ENCODE measurements around the gene RING1. TPM values are rescaled to one million over a fixed set of nuclear protein-coding genes. Genes with fewer than 3 reads are reported as not detected.
"Not testable (repeated sequence)": the region's sequence is repeated elsewhere in the genome, so short reads cannot be mapped to it uniquely, and the experiment has no call there.

Gene RING1
- total RNA-seq, 1 experiment from 2014 or later = 48.3 TPM

DNA sequence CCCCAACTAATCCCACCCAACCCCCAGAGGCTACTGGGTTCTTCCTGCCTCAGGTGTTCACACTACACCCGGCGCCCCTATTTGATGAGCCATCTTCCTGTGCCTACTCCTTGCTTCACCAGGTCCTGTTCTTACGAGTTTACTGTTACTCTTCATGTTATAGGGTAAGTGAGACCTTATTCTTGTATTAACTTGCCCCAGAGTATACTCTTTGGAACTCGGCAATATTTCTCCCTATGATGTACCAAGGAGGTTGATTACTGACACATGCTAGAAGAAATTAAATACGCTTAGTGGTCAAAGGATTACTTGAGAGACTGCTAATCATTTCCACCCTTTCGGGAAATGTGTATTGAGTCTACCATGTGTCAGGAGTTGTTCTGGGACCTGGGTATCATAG, 8.9 kb downstream of the RING1 start:
- intact Hi-C loops (cut with micrococcal nuclease) = no loop called here
- H3K4me1 Mint-ChIP-seq (ENCODE audit: insufficient read depth, unreplicated experiment) = peaks cover 17% of the 10 kb centered on the region
- TF ChIP-seq, protein P1, sequence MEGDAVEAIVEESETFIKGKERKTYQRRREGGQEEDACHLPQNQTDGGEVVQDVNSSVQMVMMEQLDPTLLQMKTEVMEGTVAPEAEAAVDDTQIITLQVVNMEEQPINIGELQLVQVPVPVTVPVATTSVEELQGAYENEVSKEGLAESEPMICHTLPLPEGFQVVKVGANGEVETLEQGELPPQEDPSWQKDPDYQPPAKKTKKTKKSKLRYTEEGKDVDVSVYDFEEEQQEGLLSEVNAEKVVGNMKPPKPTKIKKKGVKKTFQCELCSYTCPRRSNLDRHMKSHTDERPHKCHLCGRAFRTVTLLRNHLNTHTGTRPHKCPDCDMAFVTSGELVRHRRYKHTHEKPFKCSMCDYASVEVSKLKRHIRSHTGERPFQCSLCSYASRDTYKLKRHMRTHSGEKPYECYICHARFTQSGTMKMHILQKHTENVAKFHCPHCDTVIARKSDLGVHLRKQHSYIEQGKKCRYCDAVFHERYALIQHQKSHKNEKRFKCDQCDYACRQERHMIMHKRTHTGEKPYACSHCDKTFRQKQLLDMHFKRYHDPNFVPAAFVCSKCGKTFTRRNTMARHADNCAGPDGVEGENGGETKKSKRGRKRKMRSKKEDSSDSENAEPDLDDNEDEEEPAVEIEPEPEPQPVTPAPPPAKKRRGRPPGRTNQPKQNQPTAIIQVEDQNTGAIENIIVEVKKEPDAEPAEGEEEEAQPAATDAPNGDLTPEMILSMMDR (IDR thresholded peaks at IDR 0.05; ENCODE audit: unreplicated experiment) = no peak
- ChIA-PET CTCF (no interaction called here), POLR2A (interaction anchor here (2.0 kb wide), 1 partner anchor 8 kb away, joined by 11 read pairs; the partner anchor contains the start of gene RING1)
- peaks cover 6% of the 10 kb centered on the region for H3K36me3 Mint-ChIP-seq (ENCODE audit: insufficient read depth, unreplicated experiment)
- peaks cover 59% of the 10 kb centered on the region for H3K27me3 Mint-ChIP-seq (ENCODE audit: insufficient read depth, unreplicated experiment)
- H3K9me3 Mint-ChIP-seq (ENCODE audit: unreplicated experiment) = no peaks in the 10 kb centered on the region
- H3K27ac Mint-ChIP-seq (ENCODE audit: low read depth, unreplicated experiment) = no peak overlapping the region
- BruUV-seq (replicated peaks) = no TSS peak
- DNase-seq (ENCODE audit: unreplicated experiment) = no peak
- no peak overlapping the region for H3K4me3 Mint-ChIP-seq (ENCODE audit: unreplicated experiment)

DNA sequence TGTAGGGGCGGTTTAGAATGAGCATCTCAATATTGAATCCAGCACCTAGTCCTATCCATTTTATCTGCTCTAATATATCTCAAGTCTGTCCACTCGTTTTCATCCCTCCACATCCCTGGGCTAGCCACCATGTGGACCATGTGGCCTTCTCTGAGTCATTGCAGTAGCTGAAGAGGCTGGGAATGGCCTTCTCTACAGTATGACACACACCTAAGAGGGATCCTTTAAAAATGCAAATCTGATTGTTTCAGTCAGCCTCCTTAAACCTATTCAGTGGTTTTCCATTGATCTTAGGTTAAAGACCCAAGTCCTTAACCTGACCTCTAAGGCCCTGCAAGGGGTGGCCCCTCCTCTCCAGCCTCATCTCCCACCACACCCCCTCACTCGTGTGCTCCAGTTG, 9.4 kb downstream of the RING1 start:
- DNase-seq (ENCODE audit: unreplicated experiment) = no peak
- H3K27me3 Mint-ChIP-seq (ENCODE audit: insufficient read depth, unreplicated experiment) = peaks cover 59% of the 10 kb centered on the region
- ChIA-PET POLR2A (interaction anchor here (2.0 kb wide), 1 partner anchor 9 kb away, joined by 11 read pairs; the partner anchor contains the start of gene RING1), CTCF (interaction anchor here (1.0 kb wide), 1 partner anchor 13 kb away, joined by 5 read pairs; the partner anchor contains the start of gene HSD17B8)
- BruUV-seq (replicated peaks) = no TSS peak
- H3K4me1 Mint-ChIP-seq (ENCODE audit: insufficient read depth, unreplicated experiment) = peaks cover 17% of the 10 kb centered on the region
- TF ChIP-seq, protein P1 (IDR thresholded peaks at IDR 0.05; ENCODE audit: unreplicated experiment) = no peak
- H3K27ac Mint-ChIP-seq (ENCODE audit: low read depth, unreplicated experiment) = no peak overlapping the region
- intact Hi-C loops (cut with micrococcal nuclease) = no loop called here
- H3K9me3 Mint-ChIP-seq (ENCODE audit: unreplicated experiment) = no peaks in the 10 kb centered on the region
- H3K36me3 Mint-ChIP-seq (ENCODE audit: insufficient read depth, unreplicated experiment) = peaks cover 6% of the 10 kb centered on the region
- H3K4me3 Mint-ChIP-seq (ENCODE audit: unreplicated experiment) = no peak overlapping the region

DNA sequence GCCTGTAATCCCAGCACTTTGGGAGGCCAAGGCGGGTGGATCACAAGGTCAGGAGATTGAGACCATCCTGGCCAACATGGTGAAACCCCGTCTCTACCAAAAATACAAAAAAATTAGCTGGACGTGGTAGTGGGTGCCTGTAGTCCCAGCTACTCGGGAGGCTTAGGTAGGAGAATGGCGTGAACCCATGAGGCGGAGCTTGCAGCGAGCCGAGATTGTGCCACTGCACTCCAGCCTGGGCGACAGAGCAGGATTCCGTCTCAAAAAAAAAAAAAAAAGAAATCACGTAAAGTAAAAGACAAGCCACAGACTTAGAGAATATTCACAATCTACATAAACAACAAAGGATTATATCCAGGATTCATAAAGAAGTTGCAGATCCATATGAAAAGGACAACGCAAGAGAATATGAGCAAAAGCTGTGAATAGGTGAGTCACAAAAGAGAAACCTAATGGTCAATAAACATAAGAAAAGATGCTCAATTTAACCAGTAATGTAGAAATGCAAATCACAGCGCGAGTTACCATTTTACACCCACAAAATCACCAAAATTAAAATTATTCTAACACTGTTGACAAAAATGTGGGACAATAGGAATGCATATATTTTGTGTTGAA, 18.3 kb downstream of the RING1 start:
- DNase-seq (ENCODE audit: unreplicated experiment); BruUV-seq (replicated peaks); H3K9me3 Mint-ChIP-seq (ENCODE audit: unreplicated experiment); H3K27ac Mint-ChIP-seq (ENCODE audit: low read depth, unreplicated experiment); H3K36me3 Mint-ChIP-seq (ENCODE audit: insufficient read depth, unreplicated experiment); intact Hi-C loops (cut with micrococcal nuclease); H3K4me3 Mint-ChIP-seq (ENCODE audit: unreplicated experiment); H3K4me1 Mint-ChIP-seq (ENCODE audit: insufficient read depth, unreplicated experiment): not testable (repeated sequence)
- CTCF ChIA-PET = interaction anchor here (0.6 to 1.0 kb wide), 2 partner anchors 107 to 240 kb away, joined by 3 read pairs; no protein-coding TSS in a partner anchor
- POLR2A ChIA-PET = interaction anchor here (0.6 to 1.0 kb wide), 3 partner anchors 21 to 1416 kb away, joined by 3 to 4 read pairs (median 3); no protein-coding TSS in a partner anchor
- peaks cover 66% of the 10 kb centered on the region for H3K27me3 Mint-ChIP-seq (ENCODE audit: insufficient read depth, unreplicated experiment)

DNA sequence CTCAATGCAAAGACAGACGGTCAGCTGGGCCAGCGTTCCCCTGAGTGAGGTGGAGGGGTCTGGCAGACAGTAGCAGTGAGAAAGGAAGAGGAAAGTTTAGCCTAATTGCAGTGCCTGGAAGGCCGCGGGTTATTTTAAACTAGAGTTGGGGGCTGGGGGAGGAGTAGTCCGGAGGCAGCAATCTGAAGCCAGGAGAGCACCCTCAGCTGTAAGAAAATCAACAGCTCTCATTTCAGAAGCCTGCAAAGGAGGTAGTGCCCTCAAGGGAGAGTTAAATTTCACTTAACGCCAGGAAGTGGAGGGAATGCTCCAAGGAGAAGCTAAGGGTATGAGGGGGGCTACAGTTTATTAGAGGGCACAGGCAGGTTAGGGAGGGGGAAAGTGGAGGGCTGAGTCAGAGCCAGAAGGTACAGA, 26.9 kb downstream of the RING1 start:
- ChIA-PET CTCF (interaction anchor here (0.7 to 1.5 kb wide), 5 partner anchors 9 to 250 kb away, joined by 3 to 5 read pairs (median 4); no protein-coding TSS in a partner anchor), POLR2A (no interaction called here)
- no TSS peak for BruUV-seq (replicated peaks)
- no peak for DNase-seq (ENCODE audit: unreplicated experiment)
- Mint-ChIP-seq H3K4me1 (ENCODE audit: insufficient read depth, unreplicated experiment) (no peaks in the 10 kb centered on the region), H3K9me3 (ENCODE audit: unreplicated experiment) (no peaks in the 10 kb centered on the region), H3K36me3 (ENCODE audit: insufficient read depth, unreplicated experiment) (no peaks in the 10 kb centered on the region), H3K27me3 (ENCODE audit: insufficient read depth, unreplicated experiment) (peaks cover 61% of the 10 kb centered on the region), H3K27ac (ENCODE audit: low read depth, unreplicated experiment) (no peak overlapping the region), H3K4me3 (ENCODE audit: unreplicated experiment) (no peak overlapping the region)
- intact Hi-C loops (cut with micrococcal nuclease) = no loop called here
- TF ChIP-seq, protein P1 (IDR thresholded peaks at IDR 0.05; ENCODE audit: unreplicated experiment) = no peak

All from MCF 10A (cell line).